HFFc6 (cell line): ENCODE results near the gene COL1A2. TPM values are rescaled to one million over a fixed set of nuclear protein-coding genes. Genes with fewer than 3 reads are reported as not detected.

Experiments used
- DNase-seq: peaks from one replicate; pipeline ENCODE4 v3.0.0-alpha.2; 2018
- H3K27ac Mint-ChIP-seq: 2 replicates; pipeline ENCODE4 v1.8.0; 2020; ENCODE audit warnings: mild to moderate bottlenecking, mixed read lengths
- H3K27me3 Mint-ChIP-seq: 2 replicates; pipeline ENCODE4 v1.8.0; 2021; ENCODE audit warnings: mild to moderate bottlenecking, moderate library complexity, mixed read lengths; ENCODE audit not compliant: insufficient read depth
- H3K36me3 Mint-ChIP-seq: 2 replicates; pipeline ENCODE4 v1.8.0; 2021; ENCODE audit warnings: low read depth, mixed read lengths
- H3K4me1 Mint-ChIP-seq: 2 replicates; pipeline ENCODE4 v1.8.0; 2020; ENCODE audit warnings: low read depth, mixed read lengths
- H3K4me3 Mint-ChIP-seq: 2 replicates; pipeline ENCODE4 v1.8.0; 2020; ENCODE audit warnings: mild to moderate bottlenecking, moderate library complexity, mixed read lengths
- H3K9me3 Mint-ChIP-seq: 2 replicates; pipeline ENCODE4 v1.8.0; 2020; ENCODE audit warnings: mild to moderate bottlenecking, mixed read lengths
- CTCF ChIP-seq: fragments of 200-600 bp; sonication (generic); IDR thresholded peaks from 2 replicates; pipeline ENCODE4 v1.5.0; 2021; ENCODE audit warnings: antibody characterized with exemption, mild to moderate bottlenecking
- total RNA-seq, 6 experiments: library from RNA; stranded (reverse); fragmentation: NEBNext Ultra II Directional; extraction: Animal tissue kit (Norgen Biotek cat#: 25700); gene quantifications; 2 replicates in 1 of 6; 3 replicates in 5 of 6; pipeline ENCODE4 v1.2.3, GENCODE V29; 2021

COL1A2 gene
- total RNA-seq, 6 experiments from 2014 or later = 3,728 to 6,317 (median 3,918) TPM

- DNase-seq = no peak
- TF ChIP-seq CTCF = no peak
- no peaks in the 10 kb centered on the region for H3K9me3 Mint-ChIP-seq
- H3K36me3 Mint-ChIP-seq = peaks cover 15% of the 10 kb centered on the region
- H3K4me1 Mint-ChIP-seq = peaks cover 54% of the 10 kb centered on the region
- H3K27me3 Mint-ChIP-seq = no peaks in the 10 kb centered on the region
- no peak overlapping the region for H3K4me3 Mint-ChIP-seq
- no peak overlapping the region for H3K27ac Mint-ChIP-seq
Measured at GRCh38 chr7:94378356-94378755, 16.3 kb upstream of the COL1A2 start.

GRCh38 chr7:94380264-94380663 is 14.4 kb upstream of the COL1A2 start:
- DNase-seq = no peak

GRCh38 chr7:94382132-94382531 is 12.6 kb upstream of the COL1A2 start:
- DNase-seq = peak; percentile 78
- Mint-ChIP-seq H3K4me3 (no peak overlapping the region), H3K27me3 (no peaks in the 10 kb centered on the region), H3K36me3 (peaks cover 14% of the 10 kb centered on the region), H3K27ac (no peak overlapping the region), H3K9me3 (no peaks in the 10 kb centered on the region), H3K4me1 (peaks cover 23% of the 10 kb centered on the region)
- TF ChIP-seq CTCF = no peak

More at GRCh38 chr7:94380264-94380663, 14.4 kb upstream of the COL1A2 start:
- Mint-ChIP-seq H3K4me1 (peaks cover 35% of the 10 kb centered on the region), H3K27me3 (no peaks in the 10 kb centered on the region), H3K9me3 (no peaks in the 10 kb centered on the region), H3K4me3 (no peak overlapping the region), H3K36me3 (peaks cover 15% of the 10 kb centered on the region), H3K27ac (no peak overlapping the region)
- no peak for TF ChIP-seq CTCF

GRCh38 chr7:94382746-94383145 is 11.9 kb upstream of the COL1A2 start:
- no peaks in the 10 kb centered on the region for H3K27me3 Mint-ChIP-seq
- peaks cover 17% of the 10 kb centered on the region for H3K4me1 Mint-ChIP-seq
- no peak for DNase-seq
- H3K4me3 Mint-ChIP-seq = no peak overlapping the region
- no peak for TF ChIP-seq CTCF
- H3K36me3 Mint-ChIP-seq = peaks cover 8% of the 10 kb centered on the region
- no peaks in the 10 kb centered on the region for H3K9me3 Mint-ChIP-seq
- no peak overlapping the region for H3K27ac Mint-ChIP-seq

- no peak for DNase-seq
- Mint-ChIP-seq H3K27ac (no peak overlapping the region), H3K4me1 (peaks cover 17% of the 10 kb centered on the region), H3K9me3 (no peaks in the 10 kb centered on the region), H3K36me3 (peaks cover 5% of the 10 kb centered on the region), H3K27me3 (no peaks in the 10 kb centered on the region), H3K4me3 (no peak overlapping the region)
- no peak for TF ChIP-seq CTCF
Measured at GRCh38 chr7:94384315-94384714, 10.4 kb upstream of the COL1A2 start.

GRCh38 chr7:94386416-94386815 is 8.3 kb upstream of the COL1A2 start:
- no peaks in the 10 kb centered on the region for H3K9me3 Mint-ChIP-seq
- TF ChIP-seq CTCF = no peak
- DNase-seq = no peak
- H3K4me1 Mint-ChIP-seq = peaks cover 33% of the 10 kb centered on the region
- H3K27me3 Mint-ChIP-seq = no peaks in the 10 kb centered on the region
- no peak overlapping the region for H3K4me3 Mint-ChIP-seq
- 0 out of 2 replicates have a peak, but pooled peaks cover 9% of the 10 kb centered on the region for H3K36me3 Mint-ChIP-seq
- H3K27ac Mint-ChIP-seq = no peak overlapping the region; the same call in 1 of the 2 replicates
